ENCODE measurements around the gene HNRNPK. TPM values are rescaled to one million over a fixed set of nuclear protein-coding genes. Genes with fewer than 3 reads are reported as not detected.

The HNRNPK gene
- polyA plus RNA-seq, 1 donor from 2014 or later: 763 TPM

DNA sequence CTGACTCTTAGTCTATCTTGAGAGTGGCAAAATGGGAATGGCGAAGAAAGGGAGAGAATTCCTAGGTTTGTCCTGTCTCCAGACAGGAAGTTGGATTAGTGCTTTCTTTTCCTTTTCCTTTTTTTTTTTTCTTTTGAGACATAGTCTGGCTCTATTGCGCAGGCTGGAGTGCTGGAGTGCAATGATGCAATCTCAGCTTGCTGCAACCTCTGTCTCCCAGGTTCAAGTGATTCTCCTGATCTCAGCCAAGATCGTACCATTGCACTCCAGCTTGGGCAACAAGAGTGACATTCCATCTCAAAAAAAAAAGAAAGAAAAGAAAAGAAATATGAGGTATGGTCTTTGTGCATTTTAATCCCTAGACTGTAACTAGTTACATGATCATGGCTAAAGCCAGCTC lies 46.2 kb downstream of the HNRNPK start:
- Mint-ChIP-seq H3K27ac (no peak overlapping the region), H3K36me3 (peaks cover 1% of the 10 kb centered on the region), H3K4me3 (no peak overlapping the region), H3K4me1 (no peaks in the 10 kb centered on the region), H3K27me3 (no peaks in the 10 kb centered on the region), H3K9me3 (no peaks in the 10 kb centered on the region)

GRCh38 chr9:83932851-83933250 lies 47.2 kb downstream of the HNRNPK start:
- H3K4me1 Mint-ChIP-seq: no peaks in the 10 kb centered on the region
- no peaks in the 10 kb centered on the region for H3K27me3 Mint-ChIP-seq
- no peak overlapping the region for H3K27ac Mint-ChIP-seq
- no peak overlapping the region for H3K4me3 Mint-ChIP-seq
- peaks cover 1% of the 10 kb centered on the region for H3K36me3 Mint-ChIP-seq
- no peaks in the 10 kb centered on the region for H3K9me3 Mint-ChIP-seq

GRCh38 chr9:83932011-83932410 lies 48.0 kb downstream of the HNRNPK start:
- Mint-ChIP-seq H3K36me3 (peaks cover 1% of the 10 kb centered on the region), H3K4me3 (no peak overlapping the region), H3K4me1 (no peaks in the 10 kb centered on the region), H3K9me3 (no peaks in the 10 kb centered on the region), H3K27ac (peak overlapping the region in 1 of 3 donors; percentile 82), H3K27me3 (no peaks in the 10 kb centered on the region)

- H3K27ac Mint-ChIP-seq: no peak overlapping the region
- H3K4me1 Mint-ChIP-seq: no peaks in the 10 kb centered on the region
- no peak overlapping the region for H3K4me3 Mint-ChIP-seq
- peaks cover 1% of the 10 kb centered on the region for H3K36me3 Mint-ChIP-seq
- H3K9me3 Mint-ChIP-seq: no peaks in the 10 kb centered on the region
- no peaks in the 10 kb centered on the region for H3K27me3 Mint-ChIP-seq
Observed at GRCh38 chr9:83930881-83931280, 49.1 kb downstream of the HNRNPK start.

DNA sequence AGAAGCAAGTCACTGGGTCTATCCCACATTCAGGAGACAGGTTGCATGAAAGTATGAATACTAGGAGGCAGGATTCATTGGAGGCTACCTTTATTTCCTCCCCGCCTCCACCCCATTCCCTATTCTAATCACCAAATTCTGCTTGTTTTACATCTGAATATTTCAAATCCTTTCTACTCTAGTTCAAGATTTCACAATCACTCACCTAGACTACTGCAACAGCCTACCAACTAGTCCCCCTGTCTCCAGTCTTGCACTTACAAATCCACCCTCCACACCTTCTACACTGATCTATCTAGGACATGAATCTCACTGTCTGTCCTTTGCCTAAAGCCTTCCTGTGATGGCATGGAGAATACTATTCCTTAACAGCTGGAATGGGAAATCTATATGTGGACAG lies 52.4 kb downstream of the HNRNPK start:
- H3K4me3 Mint-ChIP-seq: no peak overlapping the region
- no peaks in the 10 kb centered on the region for H3K36me3 Mint-ChIP-seq
- H3K27ac Mint-ChIP-seq: no peak overlapping the region

DNA sequence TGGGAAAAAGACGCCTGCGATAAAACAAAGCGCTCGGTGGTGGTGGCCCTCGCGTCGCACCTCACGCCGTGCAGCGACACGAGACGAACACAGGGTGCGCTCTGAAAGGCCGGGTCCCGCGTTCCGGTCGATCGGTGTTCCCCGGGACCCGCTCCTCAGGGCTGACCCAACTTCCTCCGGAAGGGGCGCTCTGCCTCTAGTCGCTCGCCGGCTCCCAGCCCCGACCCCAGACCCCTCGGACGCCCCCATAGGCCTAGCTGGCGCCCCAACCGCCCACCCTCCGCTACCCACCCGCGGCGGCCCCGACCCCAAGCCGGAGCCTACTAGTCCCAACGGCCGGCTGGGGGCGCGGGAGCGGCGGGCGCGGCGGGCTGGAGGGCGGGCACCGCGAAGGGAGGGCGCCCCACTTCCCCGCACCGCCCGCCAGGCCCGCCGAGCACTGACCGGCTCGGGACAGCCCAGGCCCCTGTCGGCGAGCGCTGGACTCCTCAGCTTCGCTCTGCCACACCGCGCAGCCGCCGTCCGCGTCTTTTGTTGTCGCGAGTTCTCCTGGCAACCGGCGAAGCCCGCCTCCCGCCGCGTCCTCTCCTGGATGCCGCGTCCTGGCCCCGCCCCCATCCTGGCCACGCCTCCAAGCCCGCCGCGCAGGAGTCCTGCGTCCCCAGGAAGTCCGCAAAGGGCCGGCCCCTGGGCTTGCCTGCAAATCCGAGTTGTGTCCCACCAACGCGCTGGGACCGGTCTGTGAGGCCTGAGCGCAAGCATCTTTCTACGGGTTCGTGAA lies 58.9 kb downstream of the HNRNPK start, which contains the start of gene KIF27:
Gene KIF27 (minus strand): TSS at position 506 of the 781 bp plus-strand sequence. CDS start 5,841 bp downstream, outside the sequence.
- Mint-ChIP-seq H3K9me3 (no peaks in the 10 kb centered on the region), H3K27ac (peak within 1 kb of the TSS; percentile 95 to 99 (median 97)), H3K27me3 (no peaks in the 10 kb centered on the region), H3K4me1 (peaks cover 8 to 15% (median 14%) of the 10 kb centered on the region in 3 donors), H3K4me3 (peak within 1 kb of the TSS; percentile 89 to 96 (median 93)), H3K36me3 (no peaks in the 10 kb centered on the region)

More for the DNA sequence above, 52.4 kb downstream of the HNRNPK start:
- H3K27me3 Mint-ChIP-seq: no peaks in the 10 kb centered on the region
- no peaks in the 10 kb centered on the region for H3K9me3 Mint-ChIP-seq
- no peaks in the 10 kb centered on the region for H3K4me1 Mint-ChIP-seq

DNA sequence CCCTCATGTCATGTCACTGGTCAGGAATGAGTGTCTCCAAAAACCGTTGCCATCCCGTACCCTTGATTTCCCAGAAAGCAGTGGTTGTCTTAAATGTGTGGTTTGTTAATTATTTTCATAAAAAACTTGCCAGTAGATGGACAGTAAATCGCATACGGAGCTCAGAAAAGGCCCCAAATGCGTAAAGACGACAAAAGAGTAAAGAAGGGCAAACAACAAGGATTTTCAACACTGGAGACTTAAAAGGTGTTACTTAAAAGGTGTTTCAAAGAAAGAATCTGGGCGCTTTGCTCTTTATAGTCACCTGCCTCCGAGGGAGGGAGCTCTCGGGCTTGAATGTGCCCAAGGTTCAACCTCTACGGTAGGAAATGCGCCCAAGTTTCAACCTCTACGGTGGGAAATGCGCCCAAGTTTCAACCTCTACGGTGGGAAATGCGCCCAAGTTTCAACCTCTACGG lies 59.5 kb downstream of the HNRNPK start:
- H3K4me1 Mint-ChIP-seq: peaks cover 8 to 15% (median 14%) of the 10 kb centered on the region in 3 donors
- no peaks in the 10 kb centered on the region for H3K36me3 Mint-ChIP-seq
- H3K27me3 Mint-ChIP-seq: no peaks in the 10 kb centered on the region
- H3K4me3 Mint-ChIP-seq: peak overlapping the region; percentile 89 to 95 (median 92)
- peak overlapping the region; percentile 95 to 99 (median 97) for H3K27ac Mint-ChIP-seq
- H3K9me3 Mint-ChIP-seq: no peaks in the 10 kb centered on the region

DNA sequence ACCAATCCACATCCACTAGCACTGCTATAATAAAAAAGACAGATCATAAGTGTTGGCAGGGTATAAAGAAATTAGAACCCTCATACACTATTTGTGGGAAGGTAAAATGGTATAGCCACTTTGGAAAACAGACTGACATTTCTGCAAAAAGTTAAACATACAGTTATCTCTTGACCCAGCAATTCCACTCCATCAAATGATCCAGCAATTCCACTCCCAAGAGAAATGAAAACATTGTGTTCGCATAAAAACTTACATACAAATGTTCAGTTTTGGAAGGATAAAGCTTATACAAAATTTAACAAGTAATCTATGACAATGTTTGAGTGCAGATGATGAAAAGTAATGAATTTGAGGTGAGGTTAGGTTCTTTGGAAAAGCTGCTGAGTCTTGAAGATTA lies 60.9 kb downstream of the HNRNPK start:
- Mint-ChIP-seq H3K27ac (peak overlapping the region in 1 of 3 donors; percentile 26), H3K9me3 (no peaks in the 10 kb centered on the region), H3K36me3 (no peaks in the 10 kb centered on the region), H3K4me1 (peaks cover 8 to 15% (median 14%) of the 10 kb centered on the region in 3 donors), H3K4me3 (peak overlapping the region in 3 of 4 donors; percentile 7 to 74 (median 22)), H3K27me3 (no peaks in the 10 kb centered on the region)

Other genes with a start within 250 kb of the HNRNPK start
- 8.6 TPM for gene GKAP1, start 162.4 kb downstream of the HNRNPK start, polyA plus RNA-seq
- 1.4 TPM for gene KIF27, start 58.8 kb downstream of the HNRNPK start, polyA plus RNA-seq
- 5.4 TPM for gene RMI1, start 590 bp upstream of the HNRNPK start, polyA plus RNA-seq